Measurements from ENCODE around the gene MED15. TPM values are rescaled to one million over a fixed set of nuclear protein-coding genes. Genes with fewer than 3 reads are reported as not detected.

MED15 gene
- total and polyA plus RNA-seq, 3 donors from 2014 or later: 71.0 to 101 (median 81.6) TPM

DNA sequence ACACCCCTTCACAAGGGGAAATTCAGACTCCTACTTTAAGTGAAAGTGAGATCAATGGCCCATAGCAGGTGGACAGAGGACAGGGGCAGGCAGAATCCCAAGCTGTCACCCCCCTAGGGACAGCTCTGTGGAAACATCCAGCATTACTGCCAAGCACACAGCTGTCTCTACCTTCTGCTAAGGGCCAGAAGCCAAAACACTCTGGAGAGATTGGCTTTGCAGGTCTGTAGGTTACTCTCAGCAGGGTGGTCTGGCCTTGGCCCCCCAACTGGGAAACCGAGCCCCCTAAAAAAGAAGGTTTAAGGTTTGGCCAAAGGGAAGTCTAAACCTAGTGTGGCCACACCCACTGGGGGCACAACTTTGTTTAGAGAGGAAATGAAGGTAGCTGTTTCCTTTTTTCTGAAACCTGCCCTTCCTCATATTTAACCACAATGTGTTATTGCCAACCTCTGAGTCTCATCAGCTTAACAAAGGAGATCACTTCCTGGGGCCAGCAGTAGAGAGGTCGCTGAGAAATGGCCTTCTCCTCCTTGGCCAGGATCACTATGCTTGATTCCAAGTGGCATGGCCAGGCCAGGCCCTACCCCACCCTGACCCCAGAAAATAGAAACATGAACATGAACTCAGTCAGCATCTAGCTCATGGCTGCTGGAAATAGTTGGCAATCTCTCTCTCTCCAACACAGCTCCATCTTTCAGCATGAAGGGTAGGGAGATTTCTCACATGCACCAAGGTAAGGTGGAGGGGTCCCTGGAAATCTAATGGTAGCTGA lies 43.9 kb upstream of the MED15 start:
- Histone ChIP-seq H3K4me3 (no peak overlapping the region), H3K27ac (no peak overlapping the region), H3K36me3 (ENCODE audit: low read depth, missing control alignments) (no peaks in the 10 kb centered on the region), H3K9me3 (no peaks in the 10 kb centered on the region), H3K27me3 (no peaks in the 10 kb centered on the region), H3K4me1 (no peaks in the 10 kb centered on the region)
- DNase-seq: no peak
- intact Hi-C loops (cut with DNase I; ENCODE audit: low total_unique reads): no loop called here
- TF ChIP-seq POLR2A (IDR thresholded peaks at IDR 0.05) (no peak), CTCF (IDR thresholded peaks at IDR 0.05) (no peak)
- 45 to 57% methylated on average over 2 of the region's 2 CpGs for WGBS, 2 donors

DNA sequence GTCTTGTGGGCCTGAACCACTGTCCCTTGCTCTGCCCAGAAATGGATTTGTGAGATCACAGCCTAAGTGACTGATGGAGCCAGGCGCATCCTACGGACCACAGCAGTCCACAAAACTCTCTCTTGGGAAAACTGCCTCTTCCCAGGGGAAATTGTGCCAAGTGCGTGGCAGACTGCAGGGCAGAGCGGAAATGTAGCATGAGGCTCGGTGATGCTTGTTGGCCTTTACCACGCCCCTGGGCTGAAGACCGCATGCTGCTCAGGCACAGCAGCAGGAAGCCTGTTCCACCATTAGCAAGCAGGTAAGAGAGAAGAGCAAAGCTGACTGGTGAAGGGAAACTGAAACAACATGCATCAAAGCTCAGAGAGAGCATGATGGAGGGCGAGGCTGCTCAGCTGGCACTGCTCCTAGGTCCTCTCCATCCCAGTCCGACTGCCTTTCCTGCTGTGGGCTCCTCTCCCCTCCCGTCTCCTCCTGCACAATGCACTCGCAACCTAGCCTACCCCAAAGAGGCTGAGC lies 43.3 kb upstream of the MED15 start:
- no peaks in the 10 kb centered on the region for H3K9me3 ChIP-seq
- H3K4me1 ChIP-seq: no peaks in the 10 kb centered on the region
- TF ChIP-seq CTCF (IDR thresholded peaks at IDR 0.05) (no peak), POLR2A (IDR thresholded peaks at IDR 0.05) (no peak)
- 88 to 92% methylated on average over 11 of the region's 11 CpGs for WGBS, 2 donors
- DNase-seq: no peak
- intact Hi-C loops (cut with DNase I; ENCODE audit: low total_unique reads): no loop called here
- no peaks in the 10 kb centered on the region for H3K27me3 ChIP-seq
- no peak overlapping the region for H3K4me3 ChIP-seq
- H3K27ac ChIP-seq: no peak overlapping the region
- no peaks in the 10 kb centered on the region for H3K36me3 ChIP-seq (ENCODE audit: low read depth, missing control alignments)

- no peak for TF ChIP-seq POLR2A (IDR thresholded peaks at IDR 0.05)
- TF ChIP-seq CTCF (IDR thresholded peaks at IDR 0.05): no peak
- intact Hi-C loops (cut with DNase I; ENCODE audit: low total_unique reads): no loop called here
- no peaks in the 10 kb centered on the region for H3K36me3 ChIP-seq (ENCODE audit: low read depth, missing control alignments)
- DNase-seq: no peak
- H3K4me1 ChIP-seq: no peaks in the 10 kb centered on the region
- no peak overlapping the region for H3K4me3 ChIP-seq
- no peaks in the 10 kb centered on the region for H3K27me3 ChIP-seq
- H3K27ac ChIP-seq: no peak overlapping the region
- 95 to 96% methylated on average over 22 to 32 of the region's 32 CpGs for WGBS, 2 donors
- no peaks in the 10 kb centered on the region for H3K9me3 ChIP-seq
These were observed 42.3 kb upstream of the MED15 start for GRCh38 chr22:20464912-20465758.

DNA sequence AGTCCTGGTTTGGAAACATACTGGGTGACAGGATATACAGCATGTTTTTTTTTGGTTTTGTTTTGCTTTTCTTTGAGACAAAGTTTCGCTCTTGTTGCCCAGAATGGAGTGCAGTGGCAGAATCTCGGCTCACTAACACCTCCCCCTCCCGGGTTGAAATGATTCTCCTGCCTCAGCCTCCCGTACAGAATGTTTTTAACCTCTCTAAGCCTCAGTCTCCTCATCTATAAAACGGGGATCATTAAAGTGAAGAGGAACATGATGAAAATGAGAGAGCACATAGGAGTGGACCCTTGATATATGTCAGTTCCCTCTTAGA lies 41.7 kb upstream of the MED15 start:
- no peaks in the 10 kb centered on the region for H3K27me3 ChIP-seq
- no peaks in the 10 kb centered on the region for H3K36me3 ChIP-seq (ENCODE audit: low read depth, missing control alignments)
- no peak for TF ChIP-seq CTCF (IDR thresholded peaks at IDR 0.05)
- TF ChIP-seq POLR2A (IDR thresholded peaks at IDR 0.05): no peak
- H3K9me3 ChIP-seq: no peaks in the 10 kb centered on the region
- DNase-seq: no peak
- WGBS, 2 donors: 86 to 96% methylated on average over 5 of the region's 5 CpGs
- no peak overlapping the region for H3K27ac ChIP-seq
- H3K4me3 ChIP-seq: no peak overlapping the region
- intact Hi-C loops (cut with DNase I; ENCODE audit: low total_unique reads): no loop called here
- no peaks in the 10 kb centered on the region for H3K4me1 ChIP-seq
